HG03378 (cell line): ENCODE results near the gene HAAO.

Source experiments
- ATAC-seq: cut with Tn5 transposase; IDR thresholded peaks from one replicate; pipeline ENCODE4 v1.9.1; 2021; ENCODE audit warnings: mild to moderate bottlenecking, moderate library complexity; ENCODE audit not compliant: unreplicated experiment

Gene HAAO

DNA sequence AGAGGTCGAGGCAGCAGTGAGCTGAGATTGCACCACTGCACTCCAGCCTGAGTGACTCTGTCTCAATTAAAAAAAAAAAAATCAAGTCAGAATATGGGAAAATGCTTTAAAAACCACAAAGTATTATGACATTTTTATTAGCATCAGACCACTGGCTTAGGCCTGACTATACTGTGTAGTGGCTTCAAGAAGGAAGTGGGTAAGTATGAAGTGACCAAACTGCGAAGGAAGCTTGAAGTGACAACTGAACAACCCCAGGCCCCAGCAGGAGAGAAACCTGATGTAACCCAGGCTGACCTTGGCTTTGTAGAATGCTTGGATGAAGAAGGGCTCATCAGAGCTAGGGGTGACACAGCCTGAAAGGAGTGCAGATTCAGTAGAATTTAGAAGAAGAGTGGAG, 21.4 kb upstream of the HAAO start:
- no peak for ATAC-seq

GRCh38 chr2:42812899-42813479, 20.6 kb upstream of the HAAO start:
- ATAC-seq: no peak

DNA sequence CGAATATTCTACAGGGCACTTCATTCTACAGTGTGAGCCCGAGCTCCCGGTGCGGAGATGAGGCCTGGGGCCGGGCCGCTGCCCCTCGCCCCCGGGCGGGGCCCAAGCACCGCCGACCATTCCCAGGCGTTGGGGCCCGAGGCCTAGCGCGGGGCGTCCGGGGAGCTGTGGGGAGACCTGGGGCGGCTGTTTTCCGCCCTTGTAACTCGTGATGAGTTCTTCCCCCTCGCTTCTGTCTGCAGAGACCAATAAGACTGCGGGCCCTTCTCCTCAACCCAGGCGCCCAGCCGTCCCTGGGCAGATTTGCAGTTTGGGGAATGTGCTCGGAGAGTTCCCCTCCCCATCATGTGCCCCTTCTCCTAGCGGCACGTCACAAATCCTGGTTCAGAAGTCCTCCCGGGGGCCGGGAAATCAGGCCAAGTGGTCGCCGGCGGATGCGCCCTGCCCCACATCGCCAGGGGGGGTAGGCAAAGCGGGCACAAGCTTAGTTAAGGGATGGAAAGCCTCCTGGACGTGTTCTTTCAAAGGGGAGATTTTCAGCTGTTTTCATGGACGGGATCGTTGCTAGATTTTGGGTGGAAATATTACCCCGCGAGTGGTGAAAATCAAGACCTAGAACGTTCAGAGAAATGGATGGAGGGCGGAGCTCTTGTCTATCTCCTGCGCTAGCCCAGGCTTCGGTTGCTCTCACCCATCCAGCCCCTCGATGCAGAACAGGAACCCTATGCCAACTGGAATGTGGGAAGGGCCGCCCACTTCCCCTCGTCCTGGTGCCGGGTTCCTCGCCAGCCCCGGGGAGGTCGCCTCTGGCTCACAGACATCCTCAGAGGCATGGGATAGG, 18.8 kb upstream of the HAAO start:
- peak; percentile 9 for ATAC-seq

- ATAC-seq: peak; percentile 75
Measured at GRCh38 chr2:42810121-42810970, 18.0 kb upstream of the HAAO start.

GRCh38 chr2:42809819-42810120, 17.4 kb upstream of the HAAO start:
- peak; percentile 29 for ATAC-seq

DNA sequence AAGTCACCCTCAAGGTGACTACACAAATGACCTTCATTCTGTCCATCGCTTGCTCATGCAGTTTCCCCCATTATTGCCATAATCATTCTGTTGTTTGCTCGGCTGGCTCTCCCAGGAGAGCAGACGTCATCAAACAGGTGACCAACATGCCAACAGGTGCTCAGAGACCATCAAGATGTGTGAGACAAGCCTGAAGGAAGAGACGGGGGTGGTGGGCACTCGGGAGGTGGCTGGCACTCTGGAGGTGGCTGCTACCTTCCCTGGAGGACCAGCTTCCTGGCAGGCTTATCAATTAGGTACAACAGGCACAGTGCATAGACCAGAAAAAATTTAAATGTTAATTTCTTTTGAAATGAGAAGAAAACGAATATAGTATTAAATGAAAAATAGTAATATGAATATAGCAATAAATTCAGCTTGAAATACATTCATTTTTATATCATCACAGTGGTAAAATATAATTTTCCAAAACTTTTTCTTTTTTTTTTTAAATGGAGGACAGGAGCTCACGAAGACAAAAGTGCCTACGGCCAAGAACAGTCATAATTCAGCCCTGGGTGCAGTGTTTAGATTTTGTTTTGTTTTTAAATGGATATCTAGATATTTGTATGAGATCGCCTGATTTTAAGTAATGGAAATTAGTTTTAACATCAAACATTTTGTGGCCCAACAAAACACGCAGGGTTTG, 16.9 kb upstream of the HAAO start:
- ATAC-seq: no peak

DNA sequence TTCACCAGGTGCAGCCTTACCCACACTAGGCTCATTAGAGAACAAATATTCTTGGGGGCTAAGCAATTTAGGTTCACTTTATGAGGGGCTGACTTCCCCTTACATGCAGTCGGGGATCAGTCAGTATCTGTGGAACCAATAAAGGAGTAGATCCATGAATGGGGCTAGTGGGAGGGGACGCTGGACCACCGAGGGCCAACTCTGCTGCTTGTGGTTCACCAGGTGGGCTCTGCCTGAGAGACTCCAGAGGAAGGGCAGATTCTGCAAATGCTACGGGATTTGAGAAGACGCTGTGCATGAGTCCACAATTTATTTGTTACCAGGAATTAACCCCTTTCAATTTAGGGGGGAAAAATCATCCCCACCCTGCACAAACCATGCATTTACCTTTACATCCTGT, 15.9 kb upstream of the HAAO start:
- no peak for ATAC-seq

DNA sequence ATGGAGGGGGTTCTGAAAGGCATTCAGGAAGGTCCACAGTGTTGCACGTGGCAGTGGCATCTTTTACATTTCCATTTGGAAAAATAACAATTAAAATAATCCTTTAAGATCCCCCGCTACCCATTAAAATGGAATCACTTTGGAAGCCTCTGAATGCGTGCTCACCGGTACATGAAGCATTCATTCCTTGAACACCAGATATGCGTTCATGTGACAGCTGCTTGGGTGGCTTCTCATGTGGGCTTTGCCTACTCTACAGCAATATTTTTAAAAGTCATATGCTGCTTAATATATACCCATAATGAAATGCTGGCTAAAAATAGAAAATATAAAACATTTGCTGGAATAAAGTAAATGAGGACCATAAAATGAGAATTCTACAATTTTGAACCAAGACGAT, 14.4 kb upstream of the HAAO start:
- ATAC-seq: no peak

- no peak for ATAC-seq
Measured at GRCh38 chr2:42804891-42805290, 12.5 kb upstream of the HAAO start.

GRCh38 chr2:42804338-42804737, 12.0 kb upstream of the HAAO start:
- ATAC-seq: no peak

DNA sequence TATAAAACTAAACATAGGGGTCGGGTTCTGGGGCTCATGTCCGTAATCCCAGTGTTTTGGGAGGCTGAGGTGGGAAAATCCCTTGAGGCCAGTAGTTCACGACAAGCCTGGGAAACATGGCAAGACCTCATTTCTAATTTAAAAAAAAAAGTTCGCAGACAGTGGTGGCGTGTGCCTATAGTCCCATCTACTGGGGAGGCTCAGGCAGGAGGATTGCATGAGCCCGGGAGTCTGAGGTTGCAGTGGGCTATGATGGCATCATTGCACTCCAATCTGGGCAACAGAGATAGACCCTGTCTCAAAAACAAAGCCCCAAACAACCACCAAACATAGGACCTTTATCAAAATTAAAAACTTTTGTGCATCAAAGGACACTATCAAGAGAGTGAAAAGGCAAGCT, 9.8 kb upstream of the HAAO start:
- ATAC-seq: no peak

DNA sequence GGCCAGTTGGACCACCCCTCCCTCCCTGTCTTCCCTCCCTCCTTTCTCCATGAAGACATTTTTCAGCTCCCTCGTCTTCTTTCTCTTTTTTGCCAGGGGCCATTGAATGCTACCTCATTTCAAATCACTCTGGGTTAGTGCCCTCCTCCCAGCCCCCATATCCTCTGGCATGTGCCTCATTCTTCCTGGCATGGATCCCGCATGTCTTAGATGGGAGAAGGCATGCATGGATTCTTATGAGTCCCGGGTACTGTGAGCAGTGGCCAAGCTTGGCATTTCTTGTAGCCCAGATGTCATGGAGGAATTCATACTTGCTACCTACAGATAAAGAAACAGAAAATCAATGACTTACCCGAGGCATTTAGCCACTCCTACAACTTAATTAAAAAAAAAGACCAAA, 9.0 kb upstream of the HAAO start:
- no peak for ATAC-seq

- no peak for ATAC-seq
Measured at GRCh38 chr2:42800981-42801380, 8.6 kb upstream of the HAAO start.

DNA sequence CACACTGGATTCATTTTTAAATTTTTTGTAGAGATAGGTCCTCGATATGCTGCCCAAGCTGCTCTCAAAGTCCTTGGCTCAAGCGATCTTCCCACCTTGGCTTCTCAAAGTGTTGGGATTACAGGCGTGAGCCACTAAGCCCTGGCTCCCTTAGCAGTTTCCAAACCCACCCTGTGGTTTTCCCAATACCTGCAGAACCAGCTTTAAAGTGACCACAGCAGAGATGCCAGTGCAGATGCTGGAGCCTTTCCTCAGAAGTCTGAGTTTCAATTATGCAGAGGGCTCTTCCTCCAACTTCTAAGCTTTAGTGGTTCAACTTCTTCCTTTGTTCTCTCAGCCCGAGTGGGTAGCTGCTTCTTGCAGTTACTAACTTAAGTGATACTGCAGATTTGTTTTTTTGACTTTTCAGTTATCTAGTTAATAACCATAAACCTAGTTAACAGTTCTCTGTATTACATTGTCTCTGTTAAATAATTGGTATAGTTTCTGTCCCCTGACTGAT, 8.1 kb upstream of the HAAO start:
- ATAC-seq: no peak

DNA sequence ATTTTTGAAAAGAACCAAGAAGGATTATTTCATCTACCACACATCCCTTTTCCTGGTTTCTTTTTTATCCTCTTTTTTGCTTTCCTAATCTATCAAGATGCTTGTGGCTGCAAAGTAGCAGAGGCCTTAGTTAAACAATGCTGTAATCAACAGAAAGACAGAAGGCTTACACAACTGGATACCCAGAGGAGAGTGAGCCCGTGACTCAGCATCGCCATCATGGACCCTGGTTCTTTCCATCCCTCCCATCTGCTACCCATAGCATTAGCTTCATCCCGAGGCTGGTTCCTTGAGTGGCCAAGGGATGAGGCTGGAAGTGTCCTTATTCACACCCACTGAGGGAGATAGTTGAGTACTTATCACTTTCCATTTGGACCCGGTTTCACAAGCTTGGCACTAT, 7.5 kb upstream of the HAAO start:
- ATAC-seq: no peak

DNA sequence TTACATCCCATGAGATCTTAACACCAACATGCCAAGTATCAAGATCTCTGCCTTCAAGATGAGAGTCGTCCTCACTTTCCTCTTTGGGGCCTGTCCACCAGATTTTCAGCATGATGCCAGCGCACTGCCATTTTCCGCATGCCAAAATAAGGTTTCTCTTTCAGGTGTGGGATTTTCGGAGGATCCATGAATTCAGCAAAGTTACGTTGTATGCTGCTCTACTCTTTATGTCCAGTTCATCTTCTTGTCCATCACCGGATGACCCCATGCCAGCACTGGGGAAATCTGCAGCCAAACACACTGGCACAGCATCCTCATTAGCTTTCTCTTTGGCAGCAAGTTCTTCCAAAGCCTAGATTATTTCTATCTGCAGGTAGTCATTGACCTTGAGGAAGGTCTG, 4.9 kb upstream of the HAAO start:
- ATAC-seq: no peak

DNA sequence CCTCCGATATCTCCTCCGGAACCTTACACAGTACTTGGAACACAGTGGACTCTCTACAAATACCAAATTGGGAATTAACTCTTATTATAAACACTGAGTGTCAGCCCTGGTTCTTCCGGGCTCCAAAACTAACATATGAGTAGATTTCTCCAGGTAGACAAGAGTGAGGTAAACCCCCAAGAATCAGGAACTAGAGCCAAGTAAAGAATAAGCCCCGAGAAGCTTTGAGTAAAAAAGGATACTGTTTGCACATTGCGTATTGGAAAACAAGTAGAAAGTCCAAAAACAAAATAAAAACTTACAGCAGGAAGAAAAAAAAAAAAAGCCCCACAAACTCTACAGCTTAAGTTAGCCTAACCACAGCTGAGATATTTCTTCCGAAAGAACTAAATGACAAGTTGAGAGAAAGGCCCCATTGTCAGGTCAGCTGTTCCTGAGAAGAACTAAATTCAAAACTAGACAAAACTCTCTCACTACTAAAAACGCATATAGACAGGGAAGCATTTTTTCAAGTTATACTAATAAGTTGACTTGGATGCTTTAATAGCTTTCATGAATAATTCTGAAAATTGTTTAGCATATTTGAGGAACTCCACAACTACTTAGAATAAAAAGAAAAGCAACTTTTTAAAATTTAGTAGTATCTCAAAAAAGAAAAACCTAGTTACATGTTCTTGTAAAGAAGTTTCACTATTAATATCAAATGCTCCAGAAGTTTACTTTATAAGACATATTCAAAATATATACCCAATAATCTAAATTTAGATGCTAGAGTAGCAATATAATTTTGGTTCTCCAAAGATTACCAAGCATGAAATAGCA, 4.3 kb upstream of the HAAO start:
- ATAC-seq: no peak

DNA sequence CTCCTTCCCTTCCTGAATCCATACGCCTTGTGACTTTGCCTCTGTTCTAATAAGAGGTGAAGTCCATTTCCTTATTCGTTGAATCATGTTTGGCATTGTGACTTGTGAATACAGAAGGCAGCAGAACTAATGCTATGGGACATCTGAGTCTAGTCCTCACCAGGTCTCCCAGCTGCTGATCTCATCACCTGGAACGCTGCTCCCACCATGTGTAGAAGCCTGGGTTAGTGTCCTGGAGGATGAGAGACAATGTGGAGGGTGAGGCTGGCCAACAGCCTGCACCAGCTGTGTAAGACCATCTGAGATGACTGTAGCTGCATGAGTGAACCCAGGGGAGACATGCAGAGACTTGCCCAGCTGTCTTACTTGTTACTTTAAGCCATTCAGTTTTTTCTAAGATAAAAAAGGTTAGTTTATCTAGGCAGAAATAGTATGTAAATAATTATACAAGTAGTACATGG, 3.5 kb upstream of the HAAO start:
- peak; percentile 35 for ATAC-seq

DNA sequence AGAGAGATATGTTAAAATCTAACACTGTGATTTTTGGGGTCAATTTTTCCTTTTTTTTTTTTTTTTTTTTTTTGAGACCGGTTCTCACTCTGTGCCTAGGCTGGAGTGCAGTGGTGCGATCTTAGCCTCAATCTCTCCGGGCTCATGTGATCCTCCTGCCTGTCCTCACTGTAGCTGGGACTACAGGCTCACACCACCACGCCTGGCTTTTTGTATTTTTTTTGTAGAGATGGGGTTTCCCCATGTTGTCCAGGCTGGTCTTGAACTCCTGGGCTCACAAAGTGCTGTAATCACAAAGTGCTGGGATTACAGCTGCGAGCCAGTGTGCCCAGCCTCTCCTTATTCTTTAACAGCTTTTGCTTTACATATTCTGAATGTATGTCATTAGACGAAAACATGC, 2.9 kb upstream of the HAAO start:
- ATAC-seq: no peak
